CD4-positive, alpha-beta T cell (primary cell): Measurements from ENCODE around the gene ZNF214. TPM values are rescaled to one million over a fixed set of nuclear protein-coding genes. Genes with fewer than 3 reads are reported as not detected.

Source experiments
- ATAC-seq: fragments of 200-7000 bp; cut with Tn5 transposase; one replicate; pipeline ENCODE4 v1.10.0; 2022; ENCODE audit warnings: mild to moderate bottlenecking; ENCODE audit not compliant: poor library complexity
- CTCF ChIA-PET: fragments of 350-600 bp; sonication (Branson Sonifier 250); formaldehyde crosslinking; loops from one replicate; lab custom pipeline; 2021; ENCODE audit warnings: antibody characterized with exemption, inconsistent platforms; lab: Charles Lee
- POLR2A ChIA-PET: fragments of 350-600 bp; sonication (Branson Sonifier 250); formaldehyde crosslinking; loops from one replicate; lab custom pipeline; 2021; ENCODE audit warnings: antibody characterized with exemption, inconsistent platforms; lab: Charles Lee
- DNase-seq, 14 experiments: peaks; one replicate each; pipeline ENCODE4 v3.0.0-alpha.2; 2013 to 2020; ENCODE audit warnings: mixed read lengths in 2 of 14
- H3K27ac ChIP-seq, 2 donors: one replicate each; pipeline versions ENCODE4 v1.5.1 to v1.7.0; 2013; ENCODE audit warnings: low read length in 2 of 2, low read depth in 1 of 2, mild to moderate bottlenecking in 1 of 2
- H3K27me3 ChIP-seq, 2 experiments: 1 replicate in 1 of 2; 2 replicates in 1 of 2; pipeline versions ENCODE4 v1.6.1 to v1.7.0; 2013; ENCODE audit warnings: low read length in 2 of 2, control low read depth in 1 of 2, mild to moderate bottlenecking in 1 of 2, moderate library complexity in 1 of 2; ENCODE audit not compliant: insufficient read depth in 2 of 2, control insufficient read depth in 1 of 2
- H3K36me3 ChIP-seq: one replicate; pipeline ENCODE4 v1.6.1; 2013; ENCODE audit warnings: low read length, control low read depth; ENCODE audit not compliant: insufficient read depth
- H3K4me1 ChIP-seq: one replicate; pipeline ENCODE4 v1.6.1; 2013; ENCODE audit warnings: low read length, control low read depth; ENCODE audit not compliant: insufficient read depth
- H3K4me3 ChIP-seq: one replicate; pipeline ENCODE4 v1.5.1; 2013; ENCODE audit warnings: mild to moderate bottlenecking, low read length, moderate library complexity
- H3K9me3 ChIP-seq, 2 experiments: 1 replicate in 1 of 2; 2 replicates in 1 of 2; pipeline versions ENCODE4 v1.6.1 to v1.7.0; 2013; ENCODE audit warnings: low read length in 2 of 2, mild to moderate bottlenecking in 2 of 2, control low read depth in 1 of 2, moderate library complexity in 1 of 2; ENCODE audit not compliant: control insufficient read depth in 1 of 2, insufficient read depth in 1 of 2
- H3K27ac Mint-ChIP-seq: one replicate; pipeline ENCODE4 v1.8.0; 2020; ENCODE audit warnings: mixed read lengths
- H3K27me3 Mint-ChIP-seq: one replicate; pipeline ENCODE4 v1.8.0; 2021; ENCODE audit warnings: mixed read lengths
- H3K36me3 Mint-ChIP-seq: one replicate; pipeline ENCODE4 v1.8.0; 2021; ENCODE audit warnings: low read depth, mixed read lengths
- H3K4me1 Mint-ChIP-seq: one replicate; pipeline ENCODE4 v1.8.0; 2021; ENCODE audit warnings: low read depth, mixed read lengths
- H3K4me3 Mint-ChIP-seq: one replicate; pipeline ENCODE4 v1.8.0; 2020; ENCODE audit warnings: mild to moderate bottlenecking, mixed read lengths
- H3K9me3 Mint-ChIP-seq: one replicate; pipeline ENCODE4 v1.8.0; 2020; ENCODE audit warnings: mixed read lengths
- CTCF ChIP-seq: fragments of 200-600 bp; IDR thresholded peaks from one replicate; pipeline ENCODE4 v1.8.0; 2022; ENCODE audit warnings: antibody characterized with exemption, mild to moderate bottlenecking
- intact Hi-C, 2 experiments: fragments of 100-400 bp; cut with DNase I in 1 of 2; cut with micrococcal nuclease in 1 of 2; formaldehyde crosslinking; loops; one replicate each; pipeline versions ENCODE4 v1.15.1 to v1.9.0; 2023 to 2025; cut with DNase I, micrococcal nuclease
- total RNA-seq, 174 experiments: library from RNA in 2 of 174; stranded (reverse) in 2 of 174; gene quantifications; one replicate each; pipeline ENCODE4 v1.2.3 and lab custom pipeline; 2021 to 2026

ZNF214 gene
- total RNA-seq, 2 experiments from 2014 or later, result not detected

GRCh38 chr11:7057641-7058040, 37.5 kb upstream of the ZNF214 start:
- no peaks in the 10 kb centered on the region for H3K36me3 Mint-ChIP-seq

GRCh38 chr11:7056828-7057513, 36.8 kb upstream of the ZNF214 start:
- no peaks in the 10 kb centered on the region for H3K36me3 ChIP-seq
- peaks cover 0 to 4% of the 10 kb centered on the region in 2 experiments for H3K27me3 ChIP-seq
- no peak overlapping the region for H3K27ac Mint-ChIP-seq
- H3K27ac ChIP-seq, result no peak overlapping the region
- DNase-seq, result no peak
- H3K36me3 Mint-ChIP-seq, result no peaks in the 10 kb centered on the region
- H3K4me3 ChIP-seq, result no peak overlapping the region
- no peaks in the 10 kb centered on the region for H3K9me3 ChIP-seq
- no peak for TF ChIP-seq CTCF
- intact Hi-C loops, result no loop called here
- no peak for ATAC-seq
- POLR2A ChIA-PET, result no interaction called here
- no peaks in the 10 kb centered on the region for H3K4me1 Mint-ChIP-seq
- H3K27me3 Mint-ChIP-seq, result peaks cover 5% of the 10 kb centered on the region
- H3K4me3 Mint-ChIP-seq, result no peak overlapping the region
- H3K9me3 Mint-ChIP-seq, result no peaks in the 10 kb centered on the region
- CTCF ChIA-PET, result no interaction called here
- no peaks in the 10 kb centered on the region for H3K4me1 ChIP-seq

More at GRCh38 chr11:7057641-7058040, 37.5 kb upstream of the ZNF214 start:
- H3K27me3 ChIP-seq, result peaks cover 0 to 4% of the 10 kb centered on the region in 2 experiments
- no peak overlapping the region for H3K4me3 ChIP-seq
- ChIA-PET CTCF (no interaction called here), POLR2A (no interaction called here)
- no peaks in the 10 kb centered on the region for H3K4me1 ChIP-seq
- TF ChIP-seq CTCF, result no peak
- Mint-ChIP-seq H3K9me3 (no peaks in the 10 kb centered on the region), H3K4me3 (no peak overlapping the region), H3K27me3 (peaks cover 5% of the 10 kb centered on the region), H3K4me1 (no peaks in the 10 kb centered on the region), H3K27ac (no peak overlapping the region)
- no peak for DNase-seq
- intact Hi-C loops, result no loop called here
- no peak for ATAC-seq
- H3K36me3 ChIP-seq, result no peaks in the 10 kb centered on the region
- H3K27ac ChIP-seq, result no peak overlapping the region
- no peaks in the 10 kb centered on the region for H3K9me3 ChIP-seq

- Mint-ChIP-seq H3K27me3 (no peaks in the 10 kb centered on the region), H3K4me3 (no peak overlapping the region), H3K4me1 (no peaks in the 10 kb centered on the region), H3K36me3 (no peaks in the 10 kb centered on the region), H3K9me3 (no peaks in the 10 kb centered on the region), H3K27ac (no peak overlapping the region)
- no peak for ATAC-seq
- intact Hi-C loops, result no loop called here
- no peak overlapping the region for H3K27ac ChIP-seq
- no peak overlapping the region for H3K4me3 ChIP-seq
- DNase-seq, result no peak
- no peaks in the 10 kb centered on the region for H3K4me1 ChIP-seq
- no peaks in the 10 kb centered on the region for H3K9me3 ChIP-seq
- POLR2A ChIA-PET, result no interaction called here
- TF ChIP-seq CTCF, result no peak
- H3K36me3 ChIP-seq, result no peaks in the 10 kb centered on the region
- CTCF ChIA-PET, result no interaction called here
- no peaks in the 10 kb centered on the region for H3K27me3 ChIP-seq
Observed at GRCh38 chr11:7050191-7050590, 30.0 kb upstream of the ZNF214 start.
